Neural cell (in vitro differentiated cells): ENCODE results near the gene NFASC. TPM values are rescaled to one million over a fixed set of nuclear protein-coding genes. Genes with fewer than 3 reads are reported as not detected.
A peak's percentile ranks its signal among the peaks of the same experiment; 100 is the strongest.

Source experiments
- H2AFZ ChIP-seq: fragments of 200-600, 300-800 bp; sonication (generic), shearing (Covaris generic); 2 replicates; pipeline ENCODE4 v1.6.0; 2014; ENCODE audit warnings: low read depth, mild to moderate bottlenecking, antibody characterized with exemption, low read length, moderate library complexity
- H3F3A ChIP-seq: fragments of 200-600 bp; shearing (Covaris generic); 2 replicates; pipeline ENCODE4 v1.6.1; 2016; ENCODE audit warnings: mild to moderate bottlenecking, moderate library complexity, mixed read lengths, antibody characterized with exemption, low read length; ENCODE audit not compliant: insufficient read depth, poor library complexity, severe bottlenecking
- H3K27ac ChIP-seq: fragments of 200-600, 300-800 bp; sonication (generic), shearing (Covaris generic); 2 replicates; pipeline ENCODE4 v1.5.1; 2014; ENCODE audit warnings: mild to moderate bottlenecking, low read length, moderate library complexity
- H3K27me3 ChIP-seq: fragments of 300-800, 200-600 bp; sonication (generic), shearing (Covaris generic); 2 replicates; pipeline ENCODE4 v1.6.0; 2014; ENCODE audit warnings: mild to moderate bottlenecking, low read depth, low read length, moderate library complexity; ENCODE audit not compliant: insufficient read depth
- H3K36me3 ChIP-seq: fragments of 300-800, 200-600 bp; sonication (generic), shearing (Covaris generic); 2 replicates; pipeline ENCODE4 v1.5.1; 2014; ENCODE audit warnings: mild to moderate bottlenecking, antibody characterized with exemption, low read length, moderate library complexity; ENCODE audit not compliant: insufficient read depth
- H3K4me2 ChIP-seq: fragments of 300-800, 200-600 bp; sonication (generic), shearing (Covaris generic); 2 replicates; pipeline ENCODE4 v1.6.0; 2014; ENCODE audit warnings: mild to moderate bottlenecking, low read length
- H3K4me3 ChIP-seq: fragments of 300-800, 200-600 bp; sonication (generic), shearing (Covaris generic); 2 replicates; pipeline ENCODE4 v1.5.1; 2014; ENCODE audit warnings: mild to moderate bottlenecking, low read length, moderate library complexity
- H3K79me2 ChIP-seq: fragments of 200-600 bp; shearing (Covaris generic); replicated peaks from 2 replicates; pipeline ENCODE4 v1.6.0; 2014; ENCODE audit warnings: mild to moderate bottlenecking, low read length, moderate library complexity; ENCODE audit not compliant: insufficient read depth
- H3K9ac ChIP-seq: fragments of 300-800, 200-600 bp; sonication (generic), shearing (Covaris generic); 2 replicates; pipeline ENCODE4 v1.6.1; 2016; ENCODE audit warnings: mild to moderate bottlenecking, low read length, mixed read lengths
- H3K9me2 ChIP-seq: fragments of 200-600 bp; shearing (Covaris generic); 2 replicates; pipeline ENCODE4 v1.6.1; 2016; ENCODE audit warnings: mild to moderate bottlenecking, low read length, mixed read lengths; ENCODE audit not compliant: insufficient read depth
- H3K9me3 ChIP-seq: fragments of 200-600, 300-800 bp; sonication (generic), shearing (Covaris generic); 2 replicates; pipeline ENCODE4 v1.6.1; 2016; ENCODE audit warnings: mild to moderate bottlenecking, mixed run types, low read length, moderate library complexity, mixed read lengths
- H4K20me1 ChIP-seq: fragments of 200-600 bp; shearing (Covaris generic); 2 replicates; pipeline ENCODE4 v1.6.1; 2016; ENCODE audit warnings: mild to moderate bottlenecking, mixed run types; ENCODE audit not compliant: insufficient read depth
- EP300 ChIP-seq: fragments of 450-650 bp; conservative IDR thresholded peaks from 2 replicates; pipeline ENCODE4 v1.6.1; 2014; ENCODE audit warnings: antibody characterized with exemption, mild to moderate bottlenecking, moderate library complexity; ENCODE audit not compliant: poor library complexity, severe bottlenecking
- EZH2 ChIP-seq: fragments of 200-600, 300-800 bp; shearing (Covaris generic), sonication (generic); IDR thresholded peaks from 2 replicates; pipeline ENCODE4 v1.6.1; 2014; ENCODE audit warnings: antibody characterized with exemption, low read length, borderline replicate concordance, mild to moderate bottlenecking; ENCODE audit not compliant: insufficient read depth, poor library complexity, severe bottlenecking
- MXI1 ChIP-seq: fragments of 450-650 bp; conservative IDR thresholded peaks from 2 replicates; pipeline ENCODE4 v1.6.1; 2014; ENCODE audit warnings: antibody characterized with exemption, mild to moderate bottlenecking; ENCODE audit not compliant: poor library complexity, severe bottlenecking
- POLR2AphosphoS5 ChIP-seq: IDR thresholded peaks from 2 replicates; pipeline ENCODE4 v1.6.1; 2012
- RAD21 ChIP-seq: fragments of 450-650 bp; conservative IDR thresholded peaks from 2 replicates; pipeline ENCODE4 v1.6.1; 2014; ENCODE audit warnings: antibody characterized with exemption, mild to moderate bottlenecking, moderate library complexity
- SMC3 ChIP-seq: fragments of 450-650 bp; conservative IDR thresholded peaks from 2 replicates; pipeline ENCODE4 v1.6.1; 2014; ENCODE audit warnings: antibody characterized with exemption, mild to moderate bottlenecking, moderate library complexity; ENCODE audit not compliant: poor library complexity
- TAF1 ChIP-seq: IDR thresholded peaks from 2 replicates; pipeline ENCODE4 v1.6.1; 2012; ENCODE audit warnings: low read depth
- polyA plus RNA-seq: library from polyadenylated mRNA; depleted of rRNA; stranded (reverse); fragments of >200 nt; gene quantifications from 2 replicates; pipeline ENCODE4 v1.2.3, GENCODE V29; 2014
- TF ChIP-seq, protein P1 (sequence below): IDR thresholded peaks from 2 replicates; pipeline ENCODE4 v1.6.1; 2012; ENCODE audit warnings: borderline replicate concordance
- TF ChIP-seq, protein P2 (sequence below): fragments of 450-650 bp; IDR thresholded peaks from 2 replicates; pipeline ENCODE4 v1.5.1; 2014; ENCODE audit warnings: antibody characterized with exemption, mild to moderate bottlenecking, moderate library complexity; ENCODE audit not compliant: poor library complexity, severe bottlenecking

Gene NFASC
- polyA plus RNA-seq, 1 donor from 2014 or later, result 23.9 TPM

DNA sequence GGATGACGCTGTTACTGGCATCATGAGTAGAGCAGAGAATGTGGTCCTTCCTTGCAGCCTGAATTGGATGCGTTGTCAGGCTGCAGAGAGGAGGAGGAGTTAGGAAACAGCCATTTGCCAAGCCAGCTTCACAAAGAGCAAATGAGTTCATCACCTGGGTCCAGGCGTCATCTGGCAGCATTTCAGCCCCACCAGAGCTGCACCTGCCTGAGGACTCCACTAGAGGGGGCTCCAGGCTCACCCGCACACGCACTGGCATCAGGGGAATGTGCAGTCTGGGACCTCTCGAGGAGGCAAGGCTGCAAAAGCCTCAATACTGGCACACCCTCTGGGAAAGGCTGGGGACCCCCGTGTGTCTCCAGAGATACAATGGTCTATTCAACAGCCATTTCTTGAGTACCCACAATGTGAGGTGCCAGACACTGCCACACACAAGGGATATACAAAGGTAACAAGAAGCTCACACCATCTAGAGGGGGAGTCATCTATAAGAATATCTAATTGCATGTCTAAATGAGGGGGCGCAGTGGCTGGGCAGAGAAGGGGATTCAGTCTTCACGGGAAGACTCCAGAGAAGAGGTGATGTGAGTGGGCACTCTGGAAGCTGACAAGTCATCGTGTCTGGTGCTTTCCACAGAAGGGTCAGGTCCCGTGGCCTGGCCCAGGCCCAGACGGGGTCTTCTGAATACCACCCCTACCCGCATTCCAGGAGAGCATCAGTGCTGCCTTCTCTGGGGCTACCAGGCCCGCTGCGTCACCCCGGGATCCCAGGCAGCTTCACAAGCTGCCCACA is 118.8 kb downstream of the NFASC start:
- Histone ChIP-seq H3K4me2 (no peak overlapping the region), H3K36me3 (peaks cover 7% of the 10 kb centered on the region), H3K79me2 (no peaks in the 10 kb centered on the region), H3K9me2 (no peaks in the 10 kb centered on the region), H3K27me3 (no peaks in the 10 kb centered on the region), H3K9ac (peak overlapping the region; percentile 26), H3K27ac (peak overlapping the region; percentile 32), H3F3A (no peaks in the 10 kb centered on the region), H3K9me3 (no peaks in the 10 kb centered on the region), H2AFZ (no peak overlapping the region), H4K20me1 (no peaks in the 10 kb centered on the region), H3K4me3 (no peak overlapping the region)
- TF ChIP-seq RAD21 (peak; percentile 99), MXI1 (peak; percentile 46), TAF1 (no peak), EP300 (no peak), EZH2 (no peak), SMC3 (peak; percentile 97)
- TF ChIP-seq, protein P1, sequence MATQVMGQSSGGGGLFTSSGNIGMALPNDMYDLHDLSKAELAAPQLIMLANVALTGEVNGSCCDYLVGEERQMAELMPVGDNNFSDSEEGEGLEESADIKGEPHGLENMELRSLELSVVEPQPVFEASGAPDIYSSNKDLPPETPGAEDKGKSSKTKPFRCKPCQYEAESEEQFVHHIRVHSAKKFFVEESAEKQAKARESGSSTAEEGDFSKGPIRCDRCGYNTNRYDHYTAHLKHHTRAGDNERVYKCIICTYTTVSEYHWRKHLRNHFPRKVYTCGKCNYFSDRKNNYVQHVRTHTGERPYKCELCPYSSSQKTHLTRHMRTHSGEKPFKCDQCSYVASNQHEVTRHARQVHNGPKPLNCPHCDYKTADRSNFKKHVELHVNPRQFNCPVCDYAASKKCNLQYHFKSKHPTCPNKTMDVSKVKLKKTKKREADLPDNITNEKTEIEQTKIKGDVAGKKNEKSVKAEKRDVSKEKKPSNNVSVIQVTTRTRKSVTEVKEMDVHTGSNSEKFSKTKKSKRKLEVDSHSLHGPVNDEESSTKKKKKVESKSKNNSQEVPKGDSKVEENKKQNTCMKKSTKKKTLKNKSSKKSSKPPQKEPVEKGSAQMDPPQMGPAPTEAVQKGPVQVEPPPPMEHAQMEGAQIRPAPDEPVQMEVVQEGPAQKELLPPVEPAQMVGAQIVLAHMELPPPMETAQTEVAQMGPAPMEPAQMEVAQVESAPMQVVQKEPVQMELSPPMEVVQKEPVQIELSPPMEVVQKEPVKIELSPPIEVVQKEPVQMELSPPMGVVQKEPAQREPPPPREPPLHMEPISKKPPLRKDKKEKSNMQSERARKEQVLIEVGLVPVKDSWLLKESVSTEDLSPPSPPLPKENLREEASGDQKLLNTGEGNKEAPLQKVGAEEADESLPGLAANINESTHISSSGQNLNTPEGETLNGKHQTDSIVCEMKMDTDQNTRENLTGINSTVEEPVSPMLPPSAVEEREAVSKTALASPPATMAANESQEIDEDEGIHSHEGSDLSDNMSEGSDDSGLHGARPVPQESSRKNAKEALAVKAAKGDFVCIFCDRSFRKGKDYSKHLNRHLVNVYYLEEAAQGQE, result no peak
- TF ChIP-seq, protein P2, sequence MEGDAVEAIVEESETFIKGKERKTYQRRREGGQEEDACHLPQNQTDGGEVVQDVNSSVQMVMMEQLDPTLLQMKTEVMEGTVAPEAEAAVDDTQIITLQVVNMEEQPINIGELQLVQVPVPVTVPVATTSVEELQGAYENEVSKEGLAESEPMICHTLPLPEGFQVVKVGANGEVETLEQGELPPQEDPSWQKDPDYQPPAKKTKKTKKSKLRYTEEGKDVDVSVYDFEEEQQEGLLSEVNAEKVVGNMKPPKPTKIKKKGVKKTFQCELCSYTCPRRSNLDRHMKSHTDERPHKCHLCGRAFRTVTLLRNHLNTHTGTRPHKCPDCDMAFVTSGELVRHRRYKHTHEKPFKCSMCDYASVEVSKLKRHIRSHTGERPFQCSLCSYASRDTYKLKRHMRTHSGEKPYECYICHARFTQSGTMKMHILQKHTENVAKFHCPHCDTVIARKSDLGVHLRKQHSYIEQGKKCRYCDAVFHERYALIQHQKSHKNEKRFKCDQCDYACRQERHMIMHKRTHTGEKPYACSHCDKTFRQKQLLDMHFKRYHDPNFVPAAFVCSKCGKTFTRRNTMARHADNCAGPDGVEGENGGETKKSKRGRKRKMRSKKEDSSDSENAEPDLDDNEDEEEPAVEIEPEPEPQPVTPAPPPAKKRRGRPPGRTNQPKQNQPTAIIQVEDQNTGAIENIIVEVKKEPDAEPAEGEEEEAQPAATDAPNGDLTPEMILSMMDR, result peak; percentile 99

DNA sequence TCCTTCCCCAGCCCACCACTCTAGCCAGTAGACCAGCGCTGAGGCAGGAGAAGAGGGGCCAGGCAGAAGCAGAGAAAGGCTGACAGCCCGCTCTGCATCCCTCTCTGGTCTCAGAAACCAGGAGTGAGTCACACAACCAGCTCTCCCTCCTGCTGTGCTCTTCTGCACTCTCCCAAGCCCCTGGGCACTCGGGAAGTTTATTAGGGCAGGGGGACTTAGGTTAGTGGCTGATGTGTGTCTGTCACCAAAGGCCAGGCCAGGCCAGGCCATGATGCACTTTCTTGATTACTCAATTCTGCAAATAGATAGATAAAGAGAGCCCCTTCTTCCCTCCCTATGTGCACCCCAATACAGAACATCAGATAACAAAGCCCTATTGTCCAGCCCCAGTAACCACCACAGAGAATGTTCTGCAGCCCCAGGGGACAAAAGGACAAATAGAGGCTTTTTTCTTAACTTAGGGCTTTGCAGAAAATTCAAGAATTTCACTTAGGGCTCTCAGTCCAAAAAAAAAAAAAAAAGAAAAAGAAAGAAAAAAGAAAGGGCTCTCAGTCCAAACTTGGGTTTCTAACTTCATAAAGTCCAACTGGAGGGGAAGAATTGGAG is 119.5 kb downstream of the NFASC start:
- peaks cover 4% of the 10 kb centered on the region for H3K36me3 ChIP-seq
- no peaks in the 10 kb centered on the region for H3F3A ChIP-seq
- H3K9ac ChIP-seq, result no peak overlapping the region
- no peak overlapping the region for H3K4me2 ChIP-seq
- no peaks in the 10 kb centered on the region for H4K20me1 ChIP-seq
- no peaks in the 10 kb centered on the region for H3K9me3 ChIP-seq
- H3K79me2 ChIP-seq, result no peaks in the 10 kb centered on the region
- no peak overlapping the region for H2AFZ ChIP-seq
- H3K27ac ChIP-seq, result peak overlapping the region; percentile 52
- no peaks in the 10 kb centered on the region for H3K9me2 ChIP-seq
- no peak for TF ChIP-seq EZH2
- TF ChIP-seq TAF1, result no peak
- TF ChIP-seq, protein P1, result no peak
- TF ChIP-seq MXI1, result no peak
- TF ChIP-seq, protein P2, result no peak
- TF ChIP-seq POLR2AphosphoS5, result no peak
- no peak for TF ChIP-seq EP300
- no peak for TF ChIP-seq SMC3
- no peak for TF ChIP-seq RAD21
- no peak overlapping the region for H3K4me3 ChIP-seq
- no peaks in the 10 kb centered on the region for H3K27me3 ChIP-seq
